Activated naive CD8-positive, alpha-beta T cell treated with anti-CD3 and anti-CD28 coated beads, Interleukin-2, amount 10 ng/mL, durations not matched to agents 7 days and 5 days (primary cell): ENCODE data around the gene TFPI2. TPM values are rescaled to one million over a fixed set of nuclear protein-coding genes. Genes with fewer than 3 reads are reported as not detected.

ENCODE experiments used
- total RNA-seq, 2 experiments: library from RNA; stranded (reverse); gene quantifications; one replicate each; pipeline ENCODE4 v1.2.3, GENCODE V29; 2021

The TFPI2 gene
- total RNA-seq, 2 experiments from 2014 or later: not detected

Other genes with a start within 250 kb of the TFPI2 start
- not detected for gene GNGT1, start 15.8 kb upstream of the TFPI2 start, total RNA-seq
- not detected for gene GNG11, start 31.0 kb upstream of the TFPI2 start, total RNA-seq
- 10 to 100 TPM; 21.0 to 22.0 TPM for gene BET1, start 113.6 kb upstream of the TFPI2 start, total RNA-seq